Measurements from ENCODE around the gene CLIC5.

Gene CLIC5

GRCh38 chr6:46023216-46023915, 7.7 kb upstream of the CLIC5 start:
- no peak for ATAC-seq (ENCODE audit: low read depth)
- no peak for DNase-seq (ENCODE audit: low spot score in 2 of 2)
- Mint-ChIP-seq H3K9me3 (peaks cover 2% of the 10 kb centered on the region), H3K4me1 (no peaks in the 10 kb centered on the region), H3K27ac (no peak overlapping the region), H3K36me3 (no peaks in the 10 kb centered on the region), H3K4me3 (no peak overlapping the region), H3K27me3 (peaks cover 2% of the 10 kb centered on the region)

GRCh38 chr6:46022106-46022948, 6.7 kb upstream of the CLIC5 start:
- Mint-ChIP-seq H3K27ac (no peak overlapping the region), H3K4me1 (peaks cover 2% of the 10 kb centered on the region), H3K9me3 (peaks cover 2% of the 10 kb centered on the region), H3K36me3 (no peaks in the 10 kb centered on the region), H3K4me3 (no peak overlapping the region), H3K27me3 (peaks cover 4% of the 10 kb centered on the region)
- no peak for ATAC-seq (ENCODE audit: low read depth)
- no peak for DNase-seq (ENCODE audit: low spot score in 2 of 2)

- no peak for DNase-seq (ENCODE audit: low spot score in 2 of 2)
- no peak overlapping the region for H3K4me3 Mint-ChIP-seq
Observed at GRCh38 chr6:46017726-46018125, 2.1 kb upstream of the CLIC5 start.

GRCh38 chr6:46016063-46016608, 476 bp upstream of the CLIC5 start:
- DNase-seq (ENCODE audit: low spot score in 2 of 2) (no peak), ATAC-seq (ENCODE audit: low read depth) (no peak)
- Mint-ChIP-seq H3K4me1 (peaks cover 28% of the 10 kb centered on the region), H3K9me3 (peaks cover 4% of the 10 kb centered on the region), H3K27ac (peak overlapping the region; percentile 50), H3K27me3 (peaks cover 2% of the 10 kb centered on the region), H3K36me3 (no peaks in the 10 kb centered on the region), H3K4me3 (peak overlapping the region; percentile 62)

More at GRCh38 chr6:46017726-46018125, 2.1 kb upstream of the CLIC5 start:
- H3K36me3 Mint-ChIP-seq: no peaks in the 10 kb centered on the region
- peaks cover 4% of the 10 kb centered on the region for H3K9me3 Mint-ChIP-seq
- H3K27ac Mint-ChIP-seq: no peak overlapping the region
- H3K4me1 Mint-ChIP-seq: peaks cover 19% of the 10 kb centered on the region
- H3K27me3 Mint-ChIP-seq: peaks cover 2% of the 10 kb centered on the region
- ATAC-seq (ENCODE audit: low read depth): no peak

- Mint-ChIP-seq H3K27me3 (peaks cover 2% of the 10 kb centered on the region), H3K36me3 (no peaks in the 10 kb centered on the region), H3K4me3 (peak overlapping the region; percentile 95), H3K4me1 (peaks cover 39% of the 10 kb centered on the region), H3K9me3 (peaks cover 4% of the 10 kb centered on the region), H3K27ac (peak overlapping the region; percentile 80)
- no peak for DNase-seq (ENCODE audit: low spot score in 2 of 2)
- ATAC-seq (ENCODE audit: low read depth): no peak
Observed at GRCh38 chr6:46014511-46015118, 1.0 kb downstream of the CLIC5 start.

GRCh38 chr6:46014046-46014445, 1.6 kb downstream of the CLIC5 start:
- ATAC-seq (ENCODE audit: low read depth): no peak
- DNase-seq (ENCODE audit: low spot score in 2 of 2): no peak
- Mint-ChIP-seq H3K27me3 (peaks cover 2% of the 10 kb centered on the region), H3K4me1 (peaks cover 39% of the 10 kb centered on the region), H3K27ac (peak overlapping the region; percentile 80), H3K9me3 (peaks cover 4% of the 10 kb centered on the region), H3K36me3 (no peaks in the 10 kb centered on the region), H3K4me3 (peak overlapping the region; percentile 95)

- Mint-ChIP-seq H3K36me3 (no peaks in the 10 kb centered on the region), H3K27me3 (peaks cover 2% of the 10 kb centered on the region), H3K4me3 (no peak overlapping the region), H3K9me3 (peaks cover 4% of the 10 kb centered on the region), H3K4me1 (peaks cover 39% of the 10 kb centered on the region), H3K27ac (peak overlapping the region; percentile 91)
- ATAC-seq (ENCODE audit: low read depth) (no peak), DNase-seq (ENCODE audit: low spot score in 2 of 2) (no peak)
Observed at GRCh38 chr6:46013639-46014038, 2.0 kb downstream of the CLIC5 start.

GRCh38 chr6:46012834-46013233, 2.8 kb downstream of the CLIC5 start:
- peaks cover 2% of the 10 kb centered on the region for H3K27me3 Mint-ChIP-seq
- peaks cover 39% of the 10 kb centered on the region for H3K4me1 Mint-ChIP-seq
- no peak overlapping the region for H3K4me3 Mint-ChIP-seq
- no peak for DNase-seq (ENCODE audit: low spot score in 2 of 2)
- no peak for ATAC-seq (ENCODE audit: low read depth)
- peaks cover 4% of the 10 kb centered on the region for H3K9me3 Mint-ChIP-seq
- H3K36me3 Mint-ChIP-seq: no peaks in the 10 kb centered on the region
- H3K27ac Mint-ChIP-seq: peak overlapping the region; percentile 91

- peaks cover under 1% of the 10 kb centered on the region for H3K9me3 Mint-ChIP-seq
- DNase-seq (ENCODE audit: low spot score in 2 of 2) (peak in 1 of 2 donors; percentile 32), ATAC-seq (ENCODE audit: low read depth) (peak; percentile 88)
- peaks cover under 1% of the 10 kb centered on the region for H3K36me3 Mint-ChIP-seq
- H3K27me3 Mint-ChIP-seq: no peaks in the 10 kb centered on the region
- peak overlapping the region; percentile 91 for H3K27ac Mint-ChIP-seq
- peak overlapping the region; percentile 76 for H3K4me3 Mint-ChIP-seq
- H3K4me1 Mint-ChIP-seq: peaks cover 34% of the 10 kb centered on the region
Observed at GRCh38 chr6:46011188-46012085, 4.2 kb downstream of the CLIC5 start.

- DNase-seq (ENCODE audit: low spot score in 2 of 2) (no peak), ATAC-seq (ENCODE audit: low read depth) (no peak)
- Mint-ChIP-seq H3K9me3 (no peaks in the 10 kb centered on the region), H3K36me3 (peaks cover 3% of the 10 kb centered on the region), H3K27me3 (no peaks in the 10 kb centered on the region), H3K4me3 (peak overlapping the region; percentile 76), H3K4me1 (peaks cover 33% of the 10 kb centered on the region), H3K27ac (peak overlapping the region; percentile 91)
Observed at GRCh38 chr6:46010771-46011170, 4.9 kb downstream of the CLIC5 start.

- ATAC-seq (ENCODE audit: low read depth) (no peak), DNase-seq (ENCODE audit: low spot score in 2 of 2) (no peak)
- H3K27me3 Mint-ChIP-seq: no peaks in the 10 kb centered on the region
- H3K9me3 Mint-ChIP-seq: no peaks in the 10 kb centered on the region
- peaks cover 30% of the 10 kb centered on the region for H3K4me1 Mint-ChIP-seq
- peaks cover 3% of the 10 kb centered on the region for H3K36me3 Mint-ChIP-seq
- no peak overlapping the region for H3K4me3 Mint-ChIP-seq
- H3K27ac Mint-ChIP-seq: no peak overlapping the region
Observed at GRCh38 chr6:46010270-46010669, 5.4 kb downstream of the CLIC5 start.

- Mint-ChIP-seq H3K36me3 (peaks cover 3% of the 10 kb centered on the region), H3K4me1 (peaks cover 4% of the 10 kb centered on the region), H3K27me3 (no peaks in the 10 kb centered on the region), H3K4me3 (no peak overlapping the region), H3K27ac (no peak overlapping the region), H3K9me3 (no peaks in the 10 kb centered on the region)
- DNase-seq (ENCODE audit: low spot score in 2 of 2): no peak
- ATAC-seq (ENCODE audit: low read depth): no peak
Observed at GRCh38 chr6:46002264-46002663, 13.4 kb downstream of the CLIC5 start.

- ATAC-seq (ENCODE audit: low read depth): no peak
- DNase-seq (ENCODE audit: low spot score in 2 of 2): no peak
- Mint-ChIP-seq H3K9me3 (no peaks in the 10 kb centered on the region), H3K4me1 (peaks cover 4% of the 10 kb centered on the region), H3K4me3 (no peak overlapping the region), H3K36me3 (no peaks in the 10 kb centered on the region), H3K27ac (no peak overlapping the region), H3K27me3 (no peaks in the 10 kb centered on the region)
Observed at GRCh38 chr6:46000905-46001304, 14.8 kb downstream of the CLIC5 start.
